HG03457 (cell line): ENCODE results near the gene HPS5.
"Not testable (repeated sequence)": the region's sequence is repeated elsewhere in the genome, so short reads cannot be mapped to it uniquely, and the experiment has no call there.

Source experiments
- ATAC-seq: cut with Tn5 transposase; IDR thresholded peaks from one replicate; pipeline ENCODE4 v1.9.1; 2021; ENCODE audit warnings: moderate number of reproducible peaks; ENCODE audit not compliant: unreplicated experiment

The HPS5 gene, protein sequence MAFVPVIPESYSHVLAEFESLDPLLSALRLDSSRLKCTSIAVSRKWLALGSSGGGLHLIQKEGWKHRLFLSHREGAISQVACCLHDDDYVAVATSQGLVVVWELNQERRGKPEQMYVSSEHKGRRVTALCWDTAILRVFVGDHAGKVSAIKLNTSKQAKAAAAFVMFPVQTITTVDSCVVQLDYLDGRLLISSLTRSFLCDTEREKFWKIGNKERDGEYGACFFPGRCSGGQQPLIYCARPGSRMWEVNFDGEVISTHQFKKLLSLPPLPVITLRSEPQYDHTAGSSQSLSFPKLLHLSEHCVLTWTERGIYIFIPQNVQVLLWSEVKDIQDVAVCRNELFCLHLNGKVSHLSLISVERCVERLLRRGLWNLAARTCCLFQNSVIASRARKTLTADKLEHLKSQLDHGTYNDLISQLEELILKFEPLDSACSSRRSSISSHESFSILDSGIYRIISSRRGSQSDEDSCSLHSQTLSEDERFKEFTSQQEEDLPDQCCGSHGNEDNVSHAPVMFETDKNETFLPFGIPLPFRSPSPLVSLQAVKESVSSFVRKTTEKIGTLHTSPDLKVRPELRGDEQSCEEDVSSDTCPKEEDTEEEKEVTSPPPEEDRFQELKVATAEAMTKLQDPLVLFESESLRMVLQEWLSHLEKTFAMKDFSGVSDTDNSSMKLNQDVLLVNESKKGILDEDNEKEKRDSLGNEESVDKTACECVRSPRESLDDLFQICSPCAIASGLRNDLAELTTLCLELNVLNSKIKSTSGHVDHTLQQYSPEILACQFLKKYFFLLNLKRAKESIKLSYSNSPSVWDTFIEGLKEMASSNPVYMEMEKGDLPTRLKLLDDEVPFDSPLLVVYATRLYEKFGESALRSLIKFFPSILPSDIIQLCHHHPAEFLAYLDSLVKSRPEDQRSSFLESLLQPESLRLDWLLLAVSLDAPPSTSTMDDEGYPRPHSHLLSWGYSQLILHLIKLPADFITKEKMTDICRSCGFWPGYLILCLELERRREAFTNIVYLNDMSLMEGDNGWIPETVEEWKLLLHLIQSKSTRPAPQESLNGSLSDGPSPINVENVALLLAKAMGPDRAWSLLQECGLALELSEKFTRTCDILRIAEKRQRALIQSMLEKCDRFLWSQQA

DNA sequence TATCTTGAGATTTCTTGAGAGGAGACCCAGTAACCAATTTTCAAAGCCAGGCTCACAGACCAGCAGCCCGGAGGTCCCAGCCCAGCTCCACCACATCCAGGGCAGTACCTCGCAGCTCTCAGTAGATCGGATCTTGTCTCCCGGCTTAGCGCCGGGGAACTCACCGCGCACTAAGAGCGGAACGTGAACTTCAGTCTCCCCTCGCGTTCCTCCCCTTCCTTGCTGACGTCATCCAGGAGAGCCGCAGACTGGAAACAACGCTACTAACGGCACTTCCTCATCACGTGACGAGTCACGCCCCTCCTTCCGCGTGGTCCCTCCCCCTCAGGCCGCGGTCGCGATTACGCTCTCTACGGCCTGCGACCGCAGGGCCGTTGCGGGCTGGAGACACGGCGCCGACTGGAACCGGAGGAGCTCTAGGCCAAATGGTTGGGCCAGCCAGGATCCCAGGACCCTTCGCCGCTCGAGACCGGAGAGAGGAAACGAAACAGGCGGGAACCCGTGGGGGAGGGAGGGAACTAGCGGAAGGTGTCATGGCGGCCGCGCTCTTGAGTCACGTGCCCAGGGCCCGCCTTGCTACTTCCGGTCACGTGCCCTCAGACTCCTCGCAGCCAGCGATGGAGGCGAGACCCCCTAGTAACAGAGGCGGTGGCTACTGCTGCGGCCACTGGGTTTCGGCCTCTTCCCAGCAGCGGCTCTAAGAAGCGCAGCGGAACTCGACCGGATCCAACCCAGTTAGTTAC lies at the start of gene HPS5, which contains the start of gene GTF2H1:
Gene HPS5 (minus strand): TSS at position 172 of the 743 bp plus-strand sequence. CDS start 4,282 bp downstream, outside the sequence.
Gene GTF2H1 (plus strand): TSS at position 599 of the 743 bp plus-strand sequence. CDS start 10,508 bp downstream, outside the sequence.
- peak; percentile 81 for ATAC-seq

GRCh38 chr11:18371279-18371678 lies 49.3 kb upstream of the HPS5 start:
- no peak for ATAC-seq

DNA sequence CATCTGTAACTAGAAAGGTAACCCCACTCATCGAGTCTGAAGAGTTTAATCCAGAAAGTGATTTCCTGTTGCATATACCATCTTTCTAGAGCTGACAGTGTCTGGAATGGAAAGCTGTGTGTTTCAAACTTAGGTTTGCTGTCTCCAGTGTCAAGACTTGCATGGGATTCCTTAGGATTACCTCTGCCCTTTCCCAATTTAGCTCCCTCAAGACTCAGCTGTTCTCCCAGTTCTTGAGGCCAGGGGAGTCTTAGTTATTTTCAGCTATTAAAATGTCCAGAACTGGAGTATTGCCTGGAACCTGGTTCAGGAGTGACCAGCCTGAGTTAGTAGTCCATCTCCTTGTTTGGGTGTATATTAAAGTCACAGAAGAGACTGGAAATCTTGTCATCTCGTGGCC lies 47.5 kb upstream of the HPS5 start:
- ATAC-seq: no peak

DNA sequence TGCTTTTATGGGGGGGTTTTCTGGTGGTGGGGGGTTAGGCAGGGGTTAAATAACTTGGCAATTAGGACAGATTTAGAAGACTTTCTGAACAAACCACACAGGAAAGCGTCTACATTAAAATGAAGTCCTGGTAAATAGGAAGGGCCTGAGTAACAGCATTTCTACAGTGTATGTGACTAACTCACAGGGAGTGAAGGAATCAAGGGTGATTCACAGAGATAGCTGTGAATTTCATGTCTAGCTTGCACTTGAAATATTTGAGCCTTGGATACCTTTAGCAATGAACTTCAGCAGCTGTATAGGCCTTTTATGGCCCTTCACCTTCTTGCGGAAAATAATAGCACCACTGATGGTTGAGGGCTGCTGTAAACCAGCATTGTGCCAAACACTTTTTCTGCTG lies 46.3 kb upstream of the HPS5 start:
- no peak for ATAC-seq

DNA sequence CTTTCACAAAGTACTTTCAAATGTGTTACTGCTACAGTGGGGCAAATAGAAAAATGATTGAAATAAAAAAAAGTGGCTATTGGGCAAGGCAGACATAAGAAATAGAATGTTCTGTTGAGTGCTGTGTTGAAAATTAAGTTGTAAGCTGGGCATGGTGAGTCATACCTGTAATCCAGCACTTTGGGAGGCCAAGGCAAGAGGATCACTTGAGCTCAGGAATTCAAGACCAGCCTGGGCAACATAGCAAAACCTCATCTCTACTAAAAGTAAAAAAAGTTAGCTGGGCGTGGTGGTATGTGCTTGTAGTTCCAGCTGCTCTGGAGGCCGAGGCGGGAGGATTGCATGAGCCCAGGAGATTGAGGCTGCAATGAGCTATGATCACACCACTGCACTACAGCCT lies 45.5 kb upstream of the HPS5 start:
- ATAC-seq: no peak

GRCh38 chr11:18366286-18366685 lies 44.3 kb upstream of the HPS5 start:
- ATAC-seq: no peak

DNA sequence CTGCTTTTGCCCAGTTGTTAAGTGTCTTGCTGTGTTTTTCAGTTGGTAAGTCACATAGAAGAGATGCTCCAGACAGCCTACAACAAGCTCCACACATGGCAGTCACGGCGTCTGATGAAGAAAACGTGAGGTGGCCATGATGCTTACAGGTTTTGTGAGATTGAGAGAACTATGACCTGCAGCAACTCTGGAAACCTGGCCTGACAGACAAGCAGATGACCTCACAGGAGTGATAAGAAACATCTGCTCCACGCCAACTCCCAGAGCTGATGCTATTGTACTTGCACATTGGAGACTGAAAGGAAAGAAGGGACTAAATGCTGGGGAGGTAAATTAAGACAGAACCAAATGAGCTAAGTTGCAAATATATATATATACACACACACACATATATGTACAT lies 43.8 kb upstream of the HPS5 start:
- ATAC-seq: no peak

GRCh38 chr11:18364495-18365073 lies 42.6 kb upstream of the HPS5 start:
- no peak for ATAC-seq

GRCh38 chr11:18361154-18361553 lies 39.2 kb upstream of the HPS5 start:
- ATAC-seq: no peak

DNA sequence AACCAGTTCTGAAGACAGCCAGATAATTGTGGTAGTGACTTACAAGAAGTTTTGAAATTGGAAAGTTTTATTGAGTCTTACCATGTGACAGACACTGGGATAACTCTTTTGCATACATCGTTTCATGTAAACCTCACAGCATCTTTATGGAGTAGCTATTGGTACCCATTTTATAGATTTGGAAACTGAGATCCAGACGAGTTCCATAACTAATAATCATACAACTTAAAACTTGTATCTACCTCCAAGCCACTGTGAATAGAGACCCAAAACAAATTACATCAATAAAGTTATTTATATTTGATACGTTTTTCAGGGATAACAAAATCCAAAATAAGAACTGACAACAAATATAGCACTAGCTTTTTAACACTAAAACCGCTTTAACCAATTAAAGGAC lies 36.7 kb upstream of the HPS5 start:
- no peak for ATAC-seq

DNA sequence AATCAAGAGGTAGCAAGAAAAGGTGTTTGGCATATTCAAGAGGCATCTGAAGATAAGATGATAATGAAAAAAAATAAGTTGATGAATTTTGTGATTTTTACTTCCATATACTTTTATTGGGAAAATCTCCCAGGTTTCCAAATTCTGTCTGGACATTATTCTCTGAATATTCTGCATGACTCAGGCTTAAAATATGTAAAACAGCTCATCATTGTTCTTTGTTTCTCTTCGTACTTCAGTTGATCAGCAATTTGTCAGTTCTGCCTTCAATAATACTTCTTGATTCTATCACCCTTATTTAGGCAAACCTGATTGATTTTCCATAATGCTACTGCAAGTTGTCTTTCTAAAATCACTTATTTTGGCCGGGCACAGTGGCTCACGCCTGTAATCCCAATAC lies 30.6 kb upstream of the HPS5 start:
- no peak for ATAC-seq

DNA sequence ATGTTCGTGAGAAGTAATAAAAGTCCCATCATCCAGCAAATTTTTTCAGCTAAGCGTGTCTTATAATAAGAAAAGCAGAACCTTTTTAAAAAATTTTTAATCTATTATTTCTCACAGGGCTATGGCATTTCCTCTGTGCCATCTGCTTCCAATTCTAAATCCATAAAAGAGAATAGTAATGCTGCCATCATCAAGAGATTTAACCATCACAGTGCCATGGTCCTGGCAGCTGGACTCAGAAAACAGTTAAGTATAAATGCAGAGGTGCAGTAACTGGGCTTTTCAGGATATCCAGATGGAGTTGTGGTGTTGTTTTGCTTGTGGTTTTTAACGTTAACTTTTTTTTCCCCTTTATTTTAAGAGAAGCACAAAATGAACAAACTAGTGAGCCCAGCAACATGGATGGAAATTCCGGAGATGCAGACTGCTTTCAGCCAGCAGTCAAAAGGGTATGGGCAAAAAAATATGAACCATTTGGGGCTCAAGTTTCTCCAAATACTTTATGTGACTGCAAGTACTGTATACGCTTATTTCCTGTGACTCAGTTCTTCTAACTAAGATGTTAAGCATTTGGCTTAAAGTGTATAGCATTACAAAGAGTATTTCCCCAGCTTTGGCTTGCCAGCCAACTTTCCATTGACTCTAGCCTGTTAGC lies 25.7 kb upstream of the HPS5 start:
- ATAC-seq: no peak

- ATAC-seq: no peak
Observed at GRCh38 chr11:18332891-18333290, 11.0 kb upstream of the HPS5 start.

DNA sequence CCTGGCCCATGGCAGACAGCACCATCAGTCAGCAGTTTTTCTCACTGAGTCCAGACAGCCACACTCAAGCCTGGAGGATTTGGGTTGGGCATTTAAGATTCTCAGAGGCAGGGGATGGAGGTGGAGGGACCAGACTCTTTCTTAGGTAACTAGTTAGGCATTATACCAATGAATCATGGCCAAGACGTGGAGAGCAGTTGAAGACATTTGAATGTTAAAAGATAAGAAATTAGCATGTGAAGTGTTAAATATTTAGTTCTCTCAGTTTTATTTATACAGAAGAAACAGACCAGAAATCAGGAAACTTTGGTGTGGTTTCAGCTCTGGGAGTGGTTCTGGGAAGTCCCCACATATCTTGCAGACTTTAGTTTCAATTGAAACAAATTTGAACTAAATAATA lies 10.4 kb upstream of the HPS5 start:
- no peak for ATAC-seq

- ATAC-seq: no peak
Observed at GRCh38 chr11:18330921-18331320, 9.0 kb upstream of the HPS5 start.

- peak; percentile 44 for ATAC-seq
Observed at GRCh38 chr11:18329196-18329870, 7.4 kb upstream of the HPS5 start.

DNA sequence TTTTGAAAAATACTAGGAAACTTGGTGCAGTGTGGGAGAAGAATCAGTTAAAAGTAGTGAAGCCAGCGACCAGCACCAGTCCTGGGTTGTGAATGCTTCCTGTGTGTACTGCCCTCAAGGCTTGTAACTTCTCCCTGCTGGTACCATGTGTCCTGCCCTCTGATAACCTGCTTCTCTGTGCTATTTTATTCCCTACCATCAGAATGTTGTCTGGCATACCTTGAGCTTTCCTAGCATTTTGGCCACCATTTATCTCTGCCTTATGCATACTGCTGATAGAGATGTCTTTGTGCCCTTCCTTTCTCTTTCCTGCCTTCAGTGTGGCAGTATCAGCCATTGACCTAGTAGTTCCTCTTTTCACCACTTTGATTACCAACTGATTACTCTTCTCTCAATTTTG lies 2.4 kb upstream of the HPS5 start:
- ATAC-seq: no peak

DNA sequence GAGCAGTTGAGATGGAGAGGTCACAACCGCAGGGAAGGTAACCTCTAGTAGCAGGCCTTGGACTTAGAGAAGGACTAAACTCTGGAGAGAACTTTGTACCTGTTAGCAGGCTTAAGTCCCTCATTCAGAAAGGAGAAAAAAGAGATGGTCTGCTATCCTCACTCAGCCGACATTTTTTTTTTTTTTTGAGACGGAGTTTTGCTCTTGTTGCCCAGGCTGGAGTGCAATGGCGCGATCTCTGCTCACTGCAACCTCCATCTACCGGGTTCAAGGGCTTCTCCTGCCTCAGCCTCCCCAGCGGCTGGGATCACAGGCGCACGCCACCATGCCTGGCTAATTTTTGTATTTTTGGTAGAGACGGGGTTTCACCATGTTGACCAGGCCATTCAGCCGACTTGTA lies 1.9 kb upstream of the HPS5 start:
- ATAC-seq: not testable (repeated sequence)
